Stimulated activated CD8-positive, alpha-beta memory T cell treated with anti-CD3 and anti-CD28 coated beads, Interleukin-12 subunit alpha, Interleukin-12 subunit beta, amount 100 ng/mL, for 24 hours (primary cell): ENCODE data around the gene TMC8.
A peak's percentile ranks its signal among the peaks of the same experiment; 100 is the strongest.

Source experiments
- DNase-seq: peaks from one replicate; pipeline ENCODE4 v3.0.0-alpha.2; 2020; ENCODE audit errors: extremely low read depth

Gene TMC8

GRCh38 chr17:78180083-78180482 lies 49.5 kb downstream of the TMC8 start:
- DNase-seq, result no peak

GRCh38 chr17:78180508-78180907 lies 49.9 kb downstream of the TMC8 start:
- DNase-seq, result no peak

- no peak for DNase-seq
Measured at GRCh38 chr17:78182504-78182903, 51.9 kb downstream of the TMC8 start.

DNA sequence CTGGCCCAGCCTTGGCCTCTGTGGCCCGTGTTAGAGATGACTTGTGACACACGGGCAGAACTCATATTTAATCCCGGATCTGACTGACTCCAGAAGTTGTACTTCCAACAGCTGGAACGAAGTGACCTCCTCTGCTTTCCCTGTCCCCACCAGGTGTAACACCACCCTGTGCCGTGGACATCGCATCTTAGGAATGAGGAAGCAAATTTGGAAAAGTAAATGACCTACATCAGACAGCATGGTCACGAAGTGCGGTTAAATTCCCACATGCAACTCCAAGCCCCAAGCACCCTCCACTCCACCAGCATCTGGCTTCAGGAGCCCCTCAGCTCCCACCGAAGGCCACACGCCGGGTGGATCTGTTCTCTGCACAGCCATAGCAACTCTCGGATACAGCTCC lies 53.3 kb downstream of the TMC8 start:
- DNase-seq, result no peak

GRCh38 chr17:78184351-78184750 lies 53.8 kb downstream of the TMC8 start:
- no peak for DNase-seq

DNA sequence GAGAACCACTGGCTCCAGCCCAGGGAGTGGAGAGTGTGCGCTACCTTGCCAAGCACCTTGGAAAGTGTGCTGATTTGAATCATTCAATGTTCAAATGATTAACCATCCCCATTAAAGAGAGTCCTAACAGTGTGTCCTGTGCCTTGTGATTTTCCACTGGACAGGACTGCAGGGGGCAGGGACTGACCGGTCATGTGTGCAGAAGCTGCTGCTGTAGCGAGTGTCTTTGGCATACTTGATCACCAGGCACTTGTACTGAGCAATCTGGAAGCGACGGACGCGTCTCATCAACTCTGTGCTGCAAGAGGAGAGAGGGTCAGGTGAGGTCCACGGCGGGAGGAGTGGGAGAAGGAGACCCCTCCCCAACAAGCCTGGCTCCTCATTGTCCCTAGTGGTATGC lies 54.3 kb downstream of the TMC8 start:
- DNase-seq, result no peak

DNA sequence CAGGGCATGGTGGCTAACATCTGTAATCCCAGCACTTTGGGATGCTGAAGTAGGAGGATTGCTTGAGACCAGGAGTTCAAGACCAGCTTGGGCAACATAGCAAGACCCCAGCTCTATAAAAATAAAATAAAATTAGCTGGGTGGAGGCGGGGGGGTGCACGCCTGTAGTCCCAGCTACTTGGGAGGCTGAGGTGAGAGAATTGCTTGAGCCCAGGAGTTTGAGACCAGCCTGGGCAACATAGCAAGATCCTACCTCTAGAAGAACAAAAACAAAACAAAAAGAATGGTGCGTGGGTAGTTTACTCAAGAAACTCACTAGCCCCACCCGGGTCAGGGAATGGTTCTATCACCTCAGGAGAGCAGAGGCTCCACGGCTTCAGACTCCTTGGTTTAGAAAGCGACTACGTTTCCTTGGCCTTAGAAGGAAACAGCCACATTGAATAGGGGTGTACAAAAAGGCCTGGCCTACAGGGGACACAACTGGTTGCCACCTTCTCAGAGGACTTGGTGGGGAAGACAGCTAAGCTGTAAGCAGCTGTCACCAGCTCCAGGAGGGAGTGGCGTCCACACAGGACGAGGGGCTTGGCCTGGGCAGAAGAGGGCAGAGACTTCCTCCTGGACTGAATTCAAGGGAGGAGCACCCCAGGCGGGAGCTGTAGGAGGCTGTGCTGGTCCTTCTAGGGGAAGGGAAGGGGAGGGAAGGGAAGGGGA lies 55.6 kb downstream of the TMC8 start:
- DNase-seq, result no peak

- DNase-seq, result peak; percentile 77
Measured at GRCh38 chr17:78186692-78187595, 56.4 kb downstream of the TMC8 start, which contains the start of the genes AFMID and TK1. TSS of gene AFMID (plus strand) at chr17:78187362. CDS start at chr17:78187371, 9 bp downstream. TSS of gene TK1 (minus strand) at chr17:78187052. CDS start at chr17:78186994, 58 bp downstream.
